ENCODE data around the gene DEFB129.

The DEFB129 gene

DNA sequence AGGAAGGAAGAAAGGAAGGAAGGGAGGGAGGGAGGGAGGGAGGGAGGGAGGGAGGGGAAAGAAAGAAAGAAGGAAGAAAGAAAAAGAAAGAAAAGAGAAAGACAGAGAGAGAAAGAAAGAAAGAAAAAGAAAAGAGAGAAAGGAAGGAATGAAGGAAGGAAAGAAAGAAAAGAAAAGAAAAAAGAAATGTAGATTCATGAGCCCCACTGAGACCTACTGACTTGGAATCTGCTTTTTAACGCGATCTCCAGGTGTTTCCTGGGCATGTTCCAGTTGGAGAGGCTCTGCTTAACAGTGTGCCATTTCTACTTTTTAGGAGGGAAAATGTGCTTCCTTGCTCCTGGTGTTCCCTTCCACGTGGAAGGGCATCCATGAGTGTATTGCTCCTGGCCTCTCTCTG is 46.8 kb downstream of the DEFB129 start:
- TF ChIP-seq, protein P1, sequence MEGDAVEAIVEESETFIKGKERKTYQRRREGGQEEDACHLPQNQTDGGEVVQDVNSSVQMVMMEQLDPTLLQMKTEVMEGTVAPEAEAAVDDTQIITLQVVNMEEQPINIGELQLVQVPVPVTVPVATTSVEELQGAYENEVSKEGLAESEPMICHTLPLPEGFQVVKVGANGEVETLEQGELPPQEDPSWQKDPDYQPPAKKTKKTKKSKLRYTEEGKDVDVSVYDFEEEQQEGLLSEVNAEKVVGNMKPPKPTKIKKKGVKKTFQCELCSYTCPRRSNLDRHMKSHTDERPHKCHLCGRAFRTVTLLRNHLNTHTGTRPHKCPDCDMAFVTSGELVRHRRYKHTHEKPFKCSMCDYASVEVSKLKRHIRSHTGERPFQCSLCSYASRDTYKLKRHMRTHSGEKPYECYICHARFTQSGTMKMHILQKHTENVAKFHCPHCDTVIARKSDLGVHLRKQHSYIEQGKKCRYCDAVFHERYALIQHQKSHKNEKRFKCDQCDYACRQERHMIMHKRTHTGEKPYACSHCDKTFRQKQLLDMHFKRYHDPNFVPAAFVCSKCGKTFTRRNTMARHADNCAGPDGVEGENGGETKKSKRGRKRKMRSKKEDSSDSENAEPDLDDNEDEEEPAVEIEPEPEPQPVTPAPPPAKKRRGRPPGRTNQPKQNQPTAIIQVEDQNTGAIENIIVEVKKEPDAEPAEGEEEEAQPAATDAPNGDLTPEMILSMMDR (IDR thresholded peaks at IDR 0.05; ENCODE audit: borderline replicate concordance, control extremely low read depth, extremely low read depth, insufficient read depth, missing control alignments) = no peak
- in situ Hi-C loops (cut with MboI; ENCODE audit: low sequenced_read_pairs, unreplicated experiment) = no loop called here
- no peak for DNase-seq (ENCODE audit: low spot score)

DNA sequence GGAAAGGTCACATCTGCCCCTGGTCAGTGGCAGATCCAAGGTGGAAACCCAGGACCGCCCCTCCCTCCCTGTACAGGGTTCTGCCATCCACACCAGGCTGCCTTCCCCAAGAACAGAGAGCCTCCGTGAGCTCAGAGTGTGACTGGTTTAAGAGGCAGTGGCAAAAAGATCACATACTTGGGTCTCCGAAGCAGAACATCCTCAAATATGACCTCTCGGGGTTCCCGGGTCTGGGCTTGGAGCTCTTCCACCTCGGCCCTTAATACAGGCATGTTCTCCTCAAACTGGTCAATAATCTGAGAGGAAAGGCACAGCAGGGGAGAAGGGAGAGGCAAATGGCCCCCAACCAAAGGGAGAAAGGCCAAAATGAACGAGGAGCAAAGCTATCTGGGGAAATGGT is 48.7 kb downstream of the DEFB129 start:
- TF ChIP-seq, protein P1 (IDR thresholded peaks at IDR 0.05; ENCODE audit: borderline replicate concordance, control extremely low read depth, extremely low read depth, insufficient read depth, missing control alignments) = no peak
- in situ Hi-C loops (cut with MboI; ENCODE audit: low sequenced_read_pairs, unreplicated experiment) = no loop called here
- DNase-seq (ENCODE audit: low spot score) = no peak

DNA sequence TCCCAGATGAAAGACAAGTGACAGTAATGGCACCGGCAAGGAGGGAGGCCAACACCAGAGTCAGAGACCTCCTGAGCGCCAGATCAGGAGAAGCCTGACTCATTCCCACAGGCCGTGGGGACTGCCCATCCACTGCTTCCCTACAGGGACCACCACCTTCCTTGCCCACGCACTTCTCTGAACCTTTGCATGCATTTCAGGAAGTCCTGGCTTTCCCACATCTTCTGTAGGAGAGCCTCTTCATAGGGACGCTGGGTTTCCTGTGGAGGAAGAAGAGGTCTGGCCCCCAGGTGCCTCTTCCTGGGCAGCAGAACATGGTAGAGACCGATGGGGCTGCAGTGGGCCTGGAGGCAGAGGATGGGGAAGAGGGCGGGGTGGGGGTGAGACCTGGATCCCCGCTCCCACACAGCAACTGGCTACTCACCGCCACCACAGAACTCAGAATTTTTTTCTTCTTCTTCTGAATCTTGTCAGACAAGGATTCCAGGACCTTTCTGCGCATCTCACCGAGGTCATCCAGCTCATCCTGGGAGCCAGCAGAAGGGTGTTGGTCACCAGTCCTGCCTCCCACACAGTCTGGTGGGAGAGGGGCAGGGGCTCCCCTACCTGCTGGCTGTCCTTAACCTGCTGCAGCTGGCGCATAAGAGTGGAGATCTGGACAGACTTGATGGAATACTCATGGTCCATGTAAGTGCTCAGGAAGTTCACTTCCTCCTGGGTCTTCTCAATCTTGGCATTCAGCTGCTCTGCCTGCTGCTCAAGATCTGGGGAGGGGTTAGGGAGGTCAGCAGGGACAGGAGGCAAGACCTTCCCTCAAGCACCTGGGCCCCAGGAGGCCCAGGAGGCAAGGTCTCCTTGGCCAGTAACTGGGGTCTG is 49.8 kb downstream of the DEFB129 start:
- TF ChIP-seq, protein P1 (IDR thresholded peaks at IDR 0.05; ENCODE audit: borderline replicate concordance, control extremely low read depth, extremely low read depth, insufficient read depth, missing control alignments) = no peak
- in situ Hi-C loops (cut with MboI; ENCODE audit: low sequenced_read_pairs, unreplicated experiment) = no loop called here
- no peak for DNase-seq (ENCODE audit: low spot score)

DNA sequence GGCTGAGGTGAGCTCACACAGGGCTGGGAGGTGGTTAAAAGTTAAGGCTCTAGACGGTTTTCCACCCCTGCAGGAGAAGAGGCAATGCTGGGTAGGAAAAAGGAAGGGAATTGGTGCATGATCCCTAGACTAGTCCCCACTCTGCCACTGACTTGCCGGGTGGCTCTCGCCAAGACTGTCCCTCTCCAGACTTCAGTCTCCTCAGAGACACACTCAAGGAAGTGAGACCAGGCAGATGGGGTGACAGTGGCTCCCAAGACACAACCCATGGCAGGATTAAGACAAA is 50.4 kb downstream of the DEFB129 start:
- in situ Hi-C loops (cut with MboI; ENCODE audit: low sequenced_read_pairs, unreplicated experiment) = no loop called here
- TF ChIP-seq, protein P1 (IDR thresholded peaks at IDR 0.05; ENCODE audit: borderline replicate concordance, control extremely low read depth, extremely low read depth, insufficient read depth, missing control alignments) = no peak
- DNase-seq (ENCODE audit: low spot score) = no peak

DNA sequence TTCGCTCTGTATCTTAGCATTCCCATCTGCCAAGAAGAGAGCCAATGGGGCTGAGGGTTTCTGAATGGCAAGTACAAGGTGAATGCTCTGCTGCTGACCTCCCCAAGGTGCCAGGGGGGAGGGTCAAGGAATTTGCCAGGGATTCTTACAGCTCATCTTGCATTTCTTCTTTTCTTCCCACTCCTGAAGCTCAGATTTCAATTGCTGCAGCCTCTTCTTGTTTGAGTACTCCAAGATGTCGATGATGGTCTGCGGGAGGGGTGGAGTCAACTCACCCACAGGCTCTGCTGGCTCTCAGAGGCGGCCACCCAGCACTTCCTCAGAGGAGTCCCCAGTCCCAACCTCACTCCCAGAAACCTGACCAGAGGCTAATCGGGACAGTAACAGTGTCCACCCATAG is 51.1 kb downstream of the DEFB129 start:
- TF ChIP-seq, protein P1 (IDR thresholded peaks at IDR 0.05; ENCODE audit: borderline replicate concordance, control extremely low read depth, extremely low read depth, insufficient read depth, missing control alignments) = no peak
- in situ Hi-C loops (cut with MboI; ENCODE audit: low sequenced_read_pairs, unreplicated experiment) = no loop called here
- DNase-seq (ENCODE audit: low spot score) = no peak

DNA sequence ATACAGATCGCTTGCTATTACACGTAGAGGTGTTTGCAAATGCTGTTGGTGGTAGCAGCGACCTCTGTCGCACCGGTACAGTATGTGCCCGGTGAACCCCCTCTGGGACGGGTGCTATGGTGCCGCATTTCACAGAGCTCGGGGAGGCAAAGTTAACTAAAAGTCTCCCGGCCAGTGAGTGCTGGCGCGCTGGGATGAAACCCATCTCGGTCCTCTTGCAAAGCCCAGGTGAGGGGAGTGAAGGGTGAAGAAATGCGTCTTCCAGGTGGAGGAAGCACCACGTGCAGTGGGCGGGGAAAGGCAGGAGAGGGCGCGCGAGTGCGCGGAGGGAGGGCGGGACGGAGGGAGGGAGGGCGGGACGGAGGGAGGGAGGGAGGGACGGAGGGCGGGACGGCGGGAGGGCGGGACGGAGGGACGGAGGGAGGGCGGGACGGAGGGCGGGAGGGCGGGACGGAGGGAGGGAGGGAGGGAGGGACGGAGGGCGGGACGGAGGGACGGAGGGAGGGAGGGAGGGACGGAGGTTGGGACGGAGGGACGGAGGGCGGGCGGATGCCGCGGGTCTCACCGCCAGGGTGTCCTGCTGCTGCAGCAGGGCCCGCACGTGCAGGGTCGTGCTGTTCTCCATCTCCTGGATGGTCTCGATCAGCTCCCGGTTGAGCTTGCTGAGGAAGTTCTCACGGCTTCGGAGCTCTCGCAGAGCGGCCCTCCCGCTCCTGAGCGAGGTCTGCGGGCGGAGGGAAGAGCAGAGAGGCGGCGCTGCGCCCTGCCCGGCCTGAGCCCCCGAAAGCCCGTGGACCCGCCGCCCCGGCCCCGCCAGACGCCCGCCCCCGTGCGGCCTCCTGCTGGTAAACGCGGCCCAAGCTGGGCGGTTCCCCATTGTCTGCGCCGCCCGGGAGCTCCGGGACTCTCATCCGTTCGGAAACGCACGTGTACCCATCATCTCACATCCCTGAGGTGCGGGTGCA is 51.8 kb downstream of the DEFB129 start:
- no peak for DNase-seq (ENCODE audit: low spot score)
- in situ Hi-C loops (cut with MboI; ENCODE audit: low sequenced_read_pairs, unreplicated experiment) = no loop called here
- TF ChIP-seq, protein P1 (IDR thresholded peaks at IDR 0.05; ENCODE audit: borderline replicate concordance, control extremely low read depth, extremely low read depth, insufficient read depth, missing control alignments) = no peak
